Stimulated activated CD8-positive, alpha-beta memory T cell treated with anti-CD3 and anti-CD28 coated beads, Interleukin-15, amount 100 ng/mL, for 48 hours (primary cell): Measurements from ENCODE around the gene INPP4B.
"Not testable (repeated sequence)": the region's sequence is repeated elsewhere in the genome, so short reads cannot be mapped to it uniquely, and the experiment has no call there.

Experiments
- DNase-seq, 2 donors: peaks; one replicate each; pipeline ENCODE4 v3.0.0-alpha.2; 2020; ENCODE audit warnings: low read depth in 2 of 2

Gene INPP4B

GRCh38 chr4:142683997-142684396 is 162.1 kb downstream of the INPP4B start:
- DNase-seq, result no peak

DNA sequence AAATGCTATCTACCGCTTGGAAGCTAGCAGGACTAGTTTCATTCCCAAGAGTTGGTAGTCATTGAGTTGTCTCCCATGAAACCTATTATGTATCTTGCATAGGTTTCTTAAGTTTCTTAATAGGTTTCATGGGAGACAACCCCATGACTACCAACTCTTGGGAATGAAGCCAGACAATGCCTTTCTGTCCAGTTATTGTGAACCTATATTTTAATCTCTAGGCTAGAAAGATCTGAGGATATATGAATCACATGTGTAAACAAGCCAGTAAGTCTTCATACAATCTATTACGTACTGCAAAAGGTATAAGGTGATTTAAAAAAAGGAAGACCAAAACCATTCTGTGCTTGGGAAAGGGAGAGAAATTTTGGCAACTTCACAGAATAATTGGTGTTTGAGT is 162.6 kb downstream of the INPP4B start:
- no peak for DNase-seq

DNA sequence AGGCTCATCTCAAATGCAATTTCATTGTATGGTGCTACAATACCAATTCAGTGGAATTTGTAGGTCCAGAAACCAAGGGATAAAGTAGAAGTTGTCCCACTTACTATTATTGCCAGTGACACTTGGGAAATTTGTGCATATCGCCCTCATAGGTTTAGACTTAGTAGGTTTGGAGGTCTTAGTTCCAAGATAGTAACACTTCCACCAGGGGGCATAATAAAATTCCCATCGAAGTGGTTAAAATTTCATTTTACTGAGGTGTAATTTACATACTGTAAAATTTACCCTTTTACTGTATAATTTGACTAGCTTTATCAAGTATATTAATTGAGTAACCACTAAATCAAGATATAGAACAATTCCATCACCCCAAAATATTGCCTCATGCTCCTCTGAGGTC is 174.6 kb downstream of the INPP4B start:
- no peak for DNase-seq

DNA sequence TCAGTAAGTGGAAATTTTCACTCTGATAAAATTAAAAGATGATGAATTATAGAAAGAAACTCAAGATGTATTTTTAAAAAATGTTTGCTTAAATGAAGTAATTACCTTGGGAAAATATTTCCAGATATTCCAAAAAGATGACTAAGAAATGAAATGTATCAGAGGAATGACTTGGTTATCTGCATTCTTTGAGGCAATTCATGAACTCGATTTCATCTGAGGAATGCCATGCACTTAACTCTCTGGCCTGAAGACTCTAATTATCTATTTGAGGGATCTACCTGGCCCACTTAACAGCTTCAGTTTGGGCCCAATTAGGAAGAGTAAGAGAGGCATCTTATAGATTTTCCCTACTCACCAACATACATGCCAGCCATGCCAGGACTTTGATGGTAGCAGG is 182.3 kb downstream of the INPP4B start:
- no peak for DNase-seq

- DNase-seq, result no peak
Measured at GRCh38 chr4:142660728-142661127, 185.4 kb downstream of the INPP4B start.

DNA sequence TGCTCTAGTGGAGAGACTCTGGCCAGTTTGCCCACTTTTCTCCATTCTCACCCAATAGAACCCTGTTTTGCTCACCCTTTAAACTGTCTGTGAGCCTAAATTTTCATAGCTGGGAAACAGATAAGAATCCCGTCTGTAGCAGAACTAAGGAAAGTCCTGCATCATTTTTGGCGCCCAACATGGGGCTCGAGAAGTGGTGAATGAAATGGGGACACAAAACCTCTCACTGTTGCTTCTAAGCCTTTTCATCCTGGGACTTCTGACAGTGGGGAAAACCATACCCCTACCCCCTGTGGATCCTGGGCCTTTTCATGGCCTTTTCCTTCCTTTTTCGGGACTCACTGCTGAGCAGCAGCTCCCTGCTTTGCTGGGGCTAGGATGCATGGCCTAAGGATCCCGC is 189.9 kb downstream of the INPP4B start:
- no peak for DNase-seq

DNA sequence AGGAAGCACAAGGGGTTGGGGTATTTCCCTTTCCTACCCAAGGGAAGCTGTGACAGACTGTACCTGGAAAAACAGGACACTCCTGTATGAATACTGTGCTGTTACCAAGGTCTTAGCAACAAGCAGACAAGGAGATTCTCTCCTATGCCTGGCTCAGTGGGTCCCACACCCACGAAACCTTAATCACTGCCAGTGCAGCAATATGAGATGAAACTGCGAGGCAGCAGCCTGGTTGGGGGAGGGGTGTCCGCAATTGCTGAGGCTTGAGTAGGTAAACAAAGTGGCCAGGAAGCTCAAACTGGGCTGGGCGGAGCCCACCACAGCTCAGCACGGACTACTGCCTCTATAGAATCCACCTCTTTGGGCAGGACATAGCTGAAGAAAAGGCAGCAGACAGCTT is 197.7 kb downstream of the INPP4B start:
- DNase-seq, result no peak

DNA sequence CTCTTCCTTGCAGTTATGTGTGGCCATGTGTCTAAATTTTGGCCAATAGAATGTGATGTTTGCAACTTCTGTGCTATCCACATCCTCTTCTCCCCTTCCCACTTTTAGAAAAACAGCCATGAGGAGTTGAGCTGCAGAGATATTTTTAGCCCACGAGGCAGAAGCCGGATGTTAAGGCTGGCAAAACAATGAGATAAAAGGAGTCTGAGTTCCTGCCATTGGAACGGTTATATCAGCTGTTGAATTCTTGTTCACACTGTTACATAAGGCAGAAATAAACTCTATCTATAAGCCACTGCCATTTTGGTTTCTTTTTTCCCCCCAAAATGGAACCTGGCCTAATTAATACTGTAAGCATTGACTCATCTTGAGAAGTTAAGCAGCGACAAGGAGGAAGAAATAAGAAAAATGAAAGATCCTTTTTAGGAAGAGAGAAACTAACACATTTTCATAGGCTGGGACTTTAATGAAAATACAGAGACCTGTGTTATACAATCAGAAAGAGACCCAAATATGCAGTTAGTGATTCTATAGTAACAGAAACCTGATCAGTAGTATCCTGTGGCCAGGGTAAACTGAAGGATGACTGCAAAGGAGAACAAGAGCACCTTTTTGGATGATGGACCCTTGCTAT is 200.5 kb downstream of the INPP4B start:
- DNase-seq, result no peak

DNA sequence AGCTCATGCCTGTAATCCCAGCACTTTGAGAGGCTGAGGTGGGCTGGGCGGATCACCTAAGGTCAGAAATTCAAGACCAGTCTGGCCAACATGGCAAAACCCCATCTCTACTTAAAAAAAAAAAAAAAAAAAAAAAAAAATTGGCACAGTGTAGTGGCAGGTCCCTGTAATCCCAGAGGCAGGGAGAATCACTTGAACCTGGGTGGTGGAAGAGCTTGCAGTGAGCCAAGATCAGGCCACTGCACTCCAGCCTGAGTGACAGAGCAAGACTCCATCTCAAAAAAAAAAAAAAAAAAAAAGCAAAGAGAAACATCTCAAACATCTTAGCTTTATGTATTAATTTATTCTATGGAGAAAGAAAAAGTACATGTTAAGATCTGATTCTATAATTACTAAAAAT is 201.5 kb downstream of the INPP4B start:
- DNase-seq, result not testable (repeated sequence)

- no peak for DNase-seq
Measured at GRCh38 chr4:142637614-142638013, 208.5 kb downstream of the INPP4B start.

DNA sequence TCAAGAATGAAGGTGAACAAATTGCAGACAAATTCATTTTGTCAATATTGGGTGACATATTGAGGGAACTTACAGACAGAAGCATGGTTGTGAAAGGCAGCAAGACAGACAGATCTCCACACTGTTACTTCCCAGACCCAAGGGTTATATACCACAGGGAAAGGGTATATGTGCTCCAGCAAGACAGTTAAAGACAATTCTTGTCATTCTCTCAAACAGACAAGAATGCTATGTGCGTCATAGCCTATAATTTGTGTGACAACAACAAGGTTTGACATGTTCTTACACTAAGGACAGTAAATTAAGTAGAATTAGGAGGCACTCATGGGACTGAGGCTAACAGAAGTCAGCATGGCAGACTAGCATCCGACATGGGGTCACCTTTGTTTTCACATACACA is 214.3 kb downstream of the INPP4B start:
- no peak for DNase-seq

DNA sequence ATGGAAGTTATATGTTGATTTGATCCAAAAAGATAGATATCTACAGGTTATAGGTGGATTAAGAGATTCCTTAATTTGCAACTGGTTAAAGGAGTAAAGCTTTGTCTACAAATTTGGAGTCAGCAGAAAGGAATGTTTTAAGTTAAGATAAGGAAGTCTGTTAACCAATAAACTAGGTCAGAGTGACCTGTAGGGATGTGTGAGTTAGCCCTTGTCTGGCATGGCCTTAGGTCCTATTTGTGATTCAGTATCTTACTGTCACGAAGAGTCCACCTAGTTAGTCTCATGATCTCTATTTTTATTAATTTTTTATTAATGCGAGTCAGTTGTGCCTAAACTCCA is 230.8 kb downstream of the INPP4B start:
- DNase-seq, result no peak

DNA sequence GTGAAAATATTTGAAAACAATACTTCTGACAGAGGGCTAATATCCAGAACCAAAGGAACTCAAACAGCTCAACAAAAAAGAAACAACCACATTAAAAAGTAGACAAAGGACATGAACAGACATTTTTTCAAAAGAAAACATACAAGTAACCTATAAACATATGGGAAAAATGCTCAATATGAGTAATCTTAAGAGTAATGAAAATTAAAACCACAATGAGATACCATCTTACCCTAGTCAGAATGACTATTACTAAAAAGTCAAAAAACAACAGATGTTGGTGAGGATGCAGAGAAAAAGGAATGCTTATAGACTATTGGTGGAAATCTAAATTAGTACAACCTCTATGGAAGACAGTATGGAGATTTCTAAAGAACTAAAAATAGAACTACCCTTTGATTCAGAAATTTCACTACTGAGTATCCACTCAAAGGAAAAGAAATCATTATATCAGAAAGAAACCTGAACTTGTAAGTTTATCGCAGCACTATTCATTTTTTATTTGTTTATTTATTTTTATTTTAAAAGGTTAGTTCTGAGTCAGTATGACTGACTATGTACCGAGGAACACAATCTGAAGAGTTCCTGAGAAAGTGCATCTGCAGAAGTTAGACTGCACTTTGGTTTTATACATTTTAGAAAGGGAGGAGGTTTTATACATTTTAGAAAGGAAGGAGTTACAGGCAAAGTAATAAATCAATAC is 231.3 kb downstream of the INPP4B start:
- no peak for DNase-seq

GRCh38 chr4:142607976-142608375 is 238.1 kb downstream of the INPP4B start:
- DNase-seq, result no peak

DNA sequence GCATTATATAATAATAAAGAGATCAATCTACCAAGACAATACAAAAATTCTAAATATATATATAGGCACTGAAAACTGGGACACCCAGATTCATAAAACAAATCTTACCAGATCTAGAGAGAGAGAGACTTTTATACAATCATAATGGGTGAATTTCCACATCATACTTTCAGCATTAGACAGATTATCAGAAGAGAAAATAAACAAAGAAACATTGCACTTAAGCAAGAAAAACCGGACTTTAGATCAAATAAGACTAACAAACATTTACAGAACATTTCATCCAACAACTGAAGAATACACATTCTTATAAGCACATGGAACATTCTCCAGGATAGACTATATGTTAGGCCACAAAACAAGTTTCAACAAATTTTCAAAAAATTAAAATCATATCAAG is 245.1 kb downstream of the INPP4B start:
- DNase-seq, result no peak

DNA sequence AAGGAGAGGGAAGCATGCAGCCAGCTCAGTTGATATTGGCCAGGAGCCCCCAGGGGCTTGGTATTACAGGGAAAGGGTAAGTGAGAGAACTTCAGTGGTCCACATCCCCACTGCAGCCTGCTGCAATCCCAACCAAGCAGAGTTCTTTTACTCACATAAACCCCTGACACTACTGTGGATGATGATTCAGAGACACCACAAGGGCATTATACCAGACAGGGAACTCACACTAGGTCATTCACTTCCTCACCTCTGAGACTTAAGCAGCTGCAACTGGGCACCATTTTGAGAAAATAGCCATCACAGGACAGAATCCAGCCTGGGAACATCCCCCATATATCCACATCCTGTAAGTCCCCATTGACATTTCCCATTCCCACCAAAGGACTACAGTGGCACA is 248.0 kb downstream of the INPP4B start:
- no peak for DNase-seq

DNA sequence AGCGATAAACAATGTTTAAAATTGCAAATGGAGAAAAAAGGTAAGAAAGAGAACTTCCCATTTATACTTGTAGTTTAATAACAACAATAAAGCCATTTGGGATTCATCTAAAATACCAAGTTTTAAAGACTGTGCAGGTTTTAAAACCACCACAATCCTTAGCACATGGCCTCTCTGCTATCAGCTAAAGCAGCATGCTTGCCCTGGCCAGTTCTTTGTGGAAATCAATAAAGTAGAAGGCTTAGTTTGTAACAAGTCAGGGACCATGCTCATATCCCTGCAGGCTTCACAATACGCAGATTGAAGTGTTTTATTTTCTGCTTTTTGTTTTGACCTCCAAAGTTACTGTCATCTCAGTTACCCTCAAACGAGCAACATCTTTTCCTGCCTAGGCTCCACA is 249.5 kb downstream of the INPP4B start:
- no peak for DNase-seq

DNA sequence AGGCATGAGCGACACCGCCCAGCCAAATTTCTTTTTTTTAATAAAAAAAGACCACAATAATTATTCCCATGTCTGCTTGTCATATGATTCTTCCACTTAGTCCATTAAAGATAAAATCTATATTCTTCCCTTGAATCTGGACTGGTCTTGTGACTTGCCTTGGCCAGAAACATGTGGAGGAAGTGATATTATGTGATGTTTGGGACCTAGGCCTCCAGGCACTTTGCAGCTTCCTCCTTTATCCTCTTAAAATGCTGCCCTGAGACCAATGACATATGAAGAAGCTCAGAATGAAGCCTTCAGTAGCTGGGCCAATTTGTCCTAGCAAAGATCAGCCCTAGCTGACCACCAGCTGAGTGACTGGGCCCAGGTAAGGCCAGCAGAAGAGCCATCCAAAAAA is 250.0 kb downstream of the INPP4B start:
- DNase-seq, result no peak

DNA sequence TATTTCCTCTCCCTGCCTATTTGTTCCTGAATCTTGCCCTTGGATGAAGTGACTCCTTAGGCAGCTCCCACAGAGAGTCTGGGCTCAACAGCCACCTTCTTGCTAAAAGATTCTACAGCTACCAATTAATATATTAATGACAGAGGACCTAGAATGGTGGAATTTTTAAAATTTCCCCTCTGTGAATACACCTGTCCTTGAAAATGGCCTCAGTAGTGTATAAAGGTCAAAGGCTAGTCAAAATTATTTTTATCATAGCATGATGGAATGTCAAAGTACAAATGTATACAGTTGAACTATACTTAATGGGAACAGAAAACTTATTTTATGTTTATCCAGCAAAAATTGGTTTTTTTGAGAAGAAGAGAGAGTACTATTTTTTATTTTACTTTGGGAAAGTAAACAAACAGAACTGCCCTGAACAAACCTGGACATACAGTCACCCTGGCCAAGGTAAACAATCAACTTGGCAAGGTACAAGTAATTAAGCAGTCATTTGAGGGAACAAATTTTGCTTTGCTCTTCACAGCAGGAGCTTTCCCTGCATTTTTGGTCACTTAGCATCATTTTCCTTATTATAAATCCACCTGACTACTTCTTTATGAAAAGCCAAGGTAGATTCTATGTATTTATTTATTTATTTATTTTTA is 250.8 kb downstream of the INPP4B start:
- DNase-seq, result no peak

- DNase-seq, result no peak
Measured at GRCh38 chr4:142585411-142585810, 260.7 kb downstream of the INPP4B start.

DNA sequence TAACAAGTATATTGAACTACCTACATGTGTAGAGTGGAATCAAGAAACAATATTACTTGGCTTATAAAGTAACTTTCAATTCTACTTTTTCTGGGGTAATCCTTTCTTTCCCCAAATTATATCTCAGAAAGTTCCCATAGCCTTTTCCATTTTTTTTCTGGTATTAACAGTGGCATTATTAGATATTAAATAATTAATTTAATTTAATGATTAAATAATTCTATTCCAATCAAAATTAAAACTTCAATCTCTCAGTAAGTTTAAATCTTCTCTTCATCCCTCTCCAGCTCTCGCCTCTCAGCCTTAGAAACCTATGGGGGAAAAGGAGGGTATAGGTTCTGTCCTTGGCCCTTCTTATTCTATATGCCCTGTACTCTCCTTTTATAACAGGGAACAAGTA is 262.4 kb downstream of the INPP4B start:
- DNase-seq, result no peak

DNA sequence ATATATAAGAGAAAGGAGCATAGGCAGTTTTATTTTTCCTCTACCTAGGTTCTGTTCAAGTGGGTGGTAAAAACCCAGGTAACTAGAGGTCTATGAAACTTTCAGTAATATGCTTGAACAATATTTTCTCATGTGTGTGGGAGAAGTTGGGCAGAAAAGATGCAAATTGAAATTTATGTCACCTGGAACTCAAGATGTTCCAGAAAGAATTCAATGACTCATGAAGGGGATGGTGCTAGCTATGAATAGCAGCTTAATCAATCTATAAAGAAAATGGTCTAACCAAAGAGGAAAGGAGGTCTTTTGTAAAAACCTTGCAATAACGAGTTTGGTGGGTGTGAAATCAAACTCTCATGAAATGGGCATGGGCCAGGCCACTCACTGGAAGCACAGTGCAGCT is 263.8 kb downstream of the INPP4B start:
- DNase-seq, result no peak

DNA sequence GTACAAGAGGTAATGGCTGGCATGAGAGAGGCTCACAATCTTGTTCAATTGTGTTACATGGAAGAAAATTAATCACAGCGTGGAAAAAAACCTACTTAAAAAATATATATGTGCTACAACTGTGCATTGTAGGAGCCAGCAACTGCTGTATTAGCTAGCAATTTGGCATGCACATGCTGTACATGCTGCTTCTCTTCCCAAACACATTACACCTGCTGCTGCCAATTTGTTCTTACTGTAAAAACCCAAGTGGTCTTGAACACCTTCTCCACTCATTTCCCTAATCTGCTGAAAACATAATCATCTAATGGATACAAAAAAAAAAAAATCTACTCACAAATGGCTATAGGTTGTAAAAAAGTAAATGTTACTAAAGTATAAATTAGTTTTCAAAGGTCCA is 264.2 kb downstream of the INPP4B start:
- DNase-seq, result no peak

DNA sequence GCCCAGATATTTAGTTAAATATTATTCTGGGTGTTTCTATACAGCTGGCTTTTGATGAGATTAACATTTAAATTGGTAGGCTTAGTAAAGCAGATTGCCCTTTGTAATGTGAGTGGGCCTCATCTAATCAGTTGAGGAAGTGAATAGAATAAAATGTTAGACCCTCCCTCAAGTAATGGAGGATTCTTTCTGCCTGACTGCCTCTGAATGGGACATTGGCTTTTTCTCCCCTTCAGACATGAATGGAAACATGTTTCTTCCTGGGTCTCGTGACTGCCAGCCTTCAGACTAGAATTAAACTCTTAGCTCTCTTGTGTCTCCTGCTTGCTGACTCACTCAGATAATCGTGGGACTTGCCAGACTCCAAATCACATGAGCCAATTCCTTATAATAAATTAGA is 266.7 kb downstream of the INPP4B start:
- no peak for DNase-seq
